ENCODE measurements around the gene PET100. TPM values are rescaled to one million over a fixed set of nuclear protein-coding genes. Genes with fewer than 3 reads are reported as not detected.
A peak's percentile ranks its signal among the peaks of the same experiment; 100 is the strongest.

The PET100 gene
- total RNA-seq, 2 donors from 2014 or later = 1.3 to 32.0 TPM

GRCh38 chr19:7624810-7625209, 4.8 kb upstream of the PET100 start:
- Histone ChIP-seq H3K36me3 (replicated peaks in 1 of 2; ENCODE audit: insufficient read depth in 1 of 2, low read depth in 2 of 2) (peaks cover 9 to 32% of the 10 kb centered on the region in 2 donors), H3K27me3 (no peaks in the 10 kb centered on the region), H3K4me3 (no peak overlapping the region), H3K9me3 (no peaks in the 10 kb centered on the region), H3K4me1 (peaks cover 28% of the 10 kb centered on the region), H3K27ac (no peak overlapping the region)
- ATAC-seq = no peak
- TF ChIP-seq POLR2A (IDR thresholded peaks at IDR 0.05) (no peak), CTCF (IDR thresholded peaks at IDR 0.05) (no peak)
- DNase-seq = no peak
- WGBS, 2 donors = 89 to 90% methylated on average over 11 to 17 of the region's 17 CpGs
- intact Hi-C loops (cut with DNase I) = no loop called here

- H3K4me1 ChIP-seq = peaks cover 29% of the 10 kb centered on the region
- TF ChIP-seq CTCF (IDR thresholded peaks at IDR 0.05) = no peak
- TF ChIP-seq POLR2A (IDR thresholded peaks at IDR 0.05) = no peak
- H3K36me3 ChIP-seq (replicated peaks in 1 of 2; ENCODE audit: insufficient read depth in 1 of 2, low read depth in 2 of 2) = peaks cover 9 to 30% of the 10 kb centered on the region in 2 donors
- H3K9me3 ChIP-seq = no peaks in the 10 kb centered on the region
- intact Hi-C loops (cut with DNase I) = no loop called here
- no peak overlapping the region for H3K4me3 ChIP-seq
- no peaks in the 10 kb centered on the region for H3K27me3 ChIP-seq
- WGBS, 2 donors = 91 to 97% methylated on average over 6 to 31 of the region's 34 CpGs
- no peak for ATAC-seq
- DNase-seq = peak in 1 of 4 donors; percentile 8
- H3K27ac ChIP-seq = no peak overlapping the region
These were observed 3.7 kb upstream of the PET100 start for GRCh38 chr19:7625763-7626372.

GRCh38 chr19:7627166-7627565, 2.4 kb upstream of the PET100 start:
- 76 to 90% methylated on average over 11 to 24 of the region's 24 CpGs for WGBS, 2 donors
- peaks cover 31% of the 10 kb centered on the region for H3K4me1 ChIP-seq
- H3K9me3 ChIP-seq = no peaks in the 10 kb centered on the region
- ATAC-seq = no peak
- TF ChIP-seq CTCF (IDR thresholded peaks at IDR 0.05) (no peak), POLR2A (IDR thresholded peaks at IDR 0.05) (no peak)
- no peak for DNase-seq
- H3K27me3 ChIP-seq = no peaks in the 10 kb centered on the region
- no peak overlapping the region for H3K4me3 ChIP-seq
- peaks cover 6 to 18% of the 10 kb centered on the region in 2 donors for H3K36me3 ChIP-seq (replicated peaks in 1 of 2; ENCODE audit: insufficient read depth in 1 of 2, low read depth in 2 of 2)
- intact Hi-C loops (cut with DNase I) = no loop called here
- no peak overlapping the region for H3K27ac ChIP-seq

- Histone ChIP-seq H3K27ac (peak overlapping the region; percentile 58 to 85 (median 76)), H3K4me3 (peak overlapping the region; percentile 90 to 91), H3K9me3 (no peaks in the 10 kb centered on the region), H3K27me3 (no peaks in the 10 kb centered on the region), H3K36me3 (replicated peaks in 1 of 2; ENCODE audit: insufficient read depth in 1 of 2, low read depth in 2 of 2) (peaks cover 0 to 4% of the 10 kb centered on the region in 2 donors), H3K4me1 (peaks cover 31% of the 10 kb centered on the region)
- 1 to 2% methylated on average over 15 of the region's 15 CpGs for WGBS, 2 donors
- TF ChIP-seq CTCF (IDR thresholded peaks at IDR 0.05) (no peak), POLR2A (IDR thresholded peaks at IDR 0.05) (no peak)
- DNase-seq (no peak), ATAC-seq (no peak)
- intact Hi-C loops (cut with DNase I) = no loop called here
These were observed 843 bp upstream of the PET100 start for GRCh38 chr19:7628589-7629311.

Measured in body of pancreas (tissue), 4 donors.